ENCODE data around the gene SEC14L1.

- TF ChIP-seq ZNF366 (tag by site-specific recombination; conservative IDR thresholded peaks at IDR 0.05) (no peak), CTCF (tag by site-specific recombination; IDR thresholded peaks at IDR 0.05) (no peak), SP7 (tag by site-specific recombination; IDR thresholded peaks at IDR 0.05) (no peak)
Observed at GRCh38 chr17:77194179-77194578, 53.4 kb downstream of the SEC14L1 start.
